ENCODE results near the gene CDKAL1.

GRCh38 chr6:20866935-20867703 lies 332.9 kb downstream of the CDKAL1 start:
- TF ChIP-seq POLR2A (IDR thresholded peaks at IDR 0.05): no peak
- TF ChIP-seq CTCF (IDR thresholded peaks at IDR 0.05): no peak
